ENCODE measurements around the gene CYB5A. TPM values are rescaled to one million over a fixed set of nuclear protein-coding genes. Genes with fewer than 3 reads are reported as not detected.

The CYB5A gene
- total and polyA plus RNA-seq, 9 of the 15 experiments (the other 6 are each of a cell fraction or from before 2014, with no cell fraction given): 11.9 to 22.6 (median 14.1) TPM

- POLR2A ChIA-PET: no interaction called here
- Histone ChIP-seq H3K79me2 (ENCODE audit: control insufficient read depth, insufficient read depth, low read length) (no peaks in the 10 kb centered on the region; the same call in 2 of the 3 replicates), H3K27ac (ENCODE audit: extremely low read depth, low read depth, low read length) (no peak overlapping the region), H3K9me3 (replicated peaks; ENCODE audit: control insufficient read depth, insufficient read depth, low read depth, low read length) (no peaks in the 10 kb centered on the region), H3K4me1 (replicated peaks in 1 of 2; ENCODE audit: control insufficient read depth in 2 of 2, insufficient read depth in 2 of 2, low read length in 2 of 2) (peaks cover 2 to 11% of the 10 kb centered on the region in 2 experiments; a peak in 3 of 5 replicates), H3K9ac (ENCODE audit: insufficient read depth in 1 of 2, low read depth in 2 of 2, low read length in 2 of 2) (no peak overlapping the region), H3K4me2 (ENCODE audit: insufficient read depth, low read length) (no peak overlapping the region), H3K27me3 (ENCODE audit: control insufficient read depth in 2 of 2, insufficient read depth in 2 of 2, low read length in 2 of 2) (no peaks in the 10 kb centered on the region), H3K36me3 (ENCODE audit: control insufficient read depth, insufficient read depth, low read length) (no peaks in the 10 kb centered on the region), H3K4me3 (no peak overlapping the region), H3K9me1 (ENCODE audit: control insufficient read depth, insufficient read depth, low read length) (no peaks in the 10 kb centered on the region), H4K20me1 (replicated peaks; ENCODE audit: control insufficient read depth, insufficient read depth, low read length) (no peaks in the 10 kb centered on the region), H2AFZ (ENCODE audit: low read depth, low read length) (no peak overlapping the region)
- no peak for FAIRE-seq
- CTCF ChIA-PET (ENCODE audit: low intra/inter-chr PET ratio): no interaction called here
- 60% methylated on average over 2 of the region's 2 CpGs for WGBS (ENCODE audit: insufficient coverage, low coverage, missing lambda C conversion rate)
- in situ Hi-C loops (cut with MboI): no loop called here
- DNase-seq (ENCODE audit: extremely low read depth in 1 of 4, low spot score in 3 of 4): no peak
- BruUV-seq (replicated peaks): no TSS peak
- TF ChIP-seq SMARCB1 (IDR thresholded peaks at IDR 0.05; ENCODE audit: insufficient read length, low read depth): no peak
- no peak for TF ChIP-seq BACH1 (tag; IDR thresholded peaks at IDR 0.05)
- TF ChIP-seq NUFIP1 (IDR thresholded peaks at IDR 0.05; ENCODE audit: partially characterized antibody): no peak
- no peak for TF ChIP-seq CHD1 (IDR thresholded peaks at IDR 0.05; ENCODE audit: low read length)
- no peak for TF ChIP-seq NFYB (IDR thresholded peaks at IDR 0.05; ENCODE audit: extremely low read depth, insufficient read length)
- no peak for TF ChIP-seq NELFE (IDR thresholded peaks at IDR 0.05; ENCODE audit: insufficient read depth, insufficient read length)
- TF ChIP-seq ZNF232 (CRISPR knock-in tag; IDR thresholded peaks at IDR 0.05): no peak
- no peak for TF ChIP-seq HMG20B (CRISPR knock-in tag; IDR thresholded peaks at IDR 0.05)
- TF ChIP-seq, protein P1, sequence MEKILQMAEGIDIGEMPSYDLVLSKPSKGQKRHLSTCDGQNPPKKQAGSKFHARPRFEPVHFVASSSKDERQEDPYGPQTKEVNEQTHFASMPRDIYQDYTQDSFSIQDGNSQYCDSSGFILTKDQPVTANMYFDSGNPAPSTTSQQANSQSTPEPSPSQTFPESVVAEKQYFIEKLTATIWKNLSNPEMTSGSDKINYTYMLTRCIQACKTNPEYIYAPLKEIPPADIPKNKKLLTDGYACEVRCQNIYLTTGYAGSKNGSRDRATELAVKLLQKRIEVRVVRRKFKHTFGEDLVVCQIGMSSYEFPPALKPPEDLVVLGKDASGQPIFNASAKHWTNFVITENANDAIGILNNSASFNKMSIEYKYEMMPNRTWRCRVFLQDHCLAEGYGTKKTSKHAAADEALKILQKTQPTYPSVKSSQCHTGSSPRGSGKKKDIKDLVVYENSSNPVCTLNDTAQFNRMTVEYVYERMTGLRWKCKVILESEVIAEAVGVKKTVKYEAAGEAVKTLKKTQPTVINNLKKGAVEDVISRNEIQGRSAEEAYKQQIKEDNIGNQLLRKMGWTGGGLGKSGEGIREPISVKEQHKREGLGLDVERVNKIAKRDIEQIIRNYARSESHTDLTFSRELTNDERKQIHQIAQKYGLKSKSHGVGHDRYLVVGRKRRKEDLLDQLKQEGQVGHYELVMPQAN (IDR thresholded peaks at IDR 0.05; ENCODE audit: borderline replicate concordance): no peak
- no peak for TF ChIP-seq SUPT5H (IDR thresholded peaks at IDR 0.05)
- TF ChIP-seq NCOA2 (IDR thresholded peaks at IDR 0.05; ENCODE audit: partially characterized antibody in 2 of 2): no peak
- TF ChIP-seq SOX6 (IDR thresholded peaks at IDR 0.05): no peak
- no peak for TF ChIP-seq PHF8 (IDR thresholded peaks at IDR 0.05; ENCODE audit: borderline replicate concordance, low read length)
- TF ChIP-seq ZNF830 (CRISPR knock-in tag; IDR thresholded peaks at IDR 0.05): no peak
- no peak for TF ChIP-seq ASH1L (IDR thresholded peaks at IDR 0.05; ENCODE audit: borderline replicate concordance, low read depth, partially characterized antibody)
- TF ChIP-seq MTA3 (IDR thresholded peaks at IDR 0.05; ENCODE audit: borderline replicate concordance): no peak
- TF ChIP-seq HCFC1 (IDR thresholded peaks at IDR 0.05; ENCODE audit: low read depth, low read length): no peak
- TF ChIP-seq, protein P2, sequence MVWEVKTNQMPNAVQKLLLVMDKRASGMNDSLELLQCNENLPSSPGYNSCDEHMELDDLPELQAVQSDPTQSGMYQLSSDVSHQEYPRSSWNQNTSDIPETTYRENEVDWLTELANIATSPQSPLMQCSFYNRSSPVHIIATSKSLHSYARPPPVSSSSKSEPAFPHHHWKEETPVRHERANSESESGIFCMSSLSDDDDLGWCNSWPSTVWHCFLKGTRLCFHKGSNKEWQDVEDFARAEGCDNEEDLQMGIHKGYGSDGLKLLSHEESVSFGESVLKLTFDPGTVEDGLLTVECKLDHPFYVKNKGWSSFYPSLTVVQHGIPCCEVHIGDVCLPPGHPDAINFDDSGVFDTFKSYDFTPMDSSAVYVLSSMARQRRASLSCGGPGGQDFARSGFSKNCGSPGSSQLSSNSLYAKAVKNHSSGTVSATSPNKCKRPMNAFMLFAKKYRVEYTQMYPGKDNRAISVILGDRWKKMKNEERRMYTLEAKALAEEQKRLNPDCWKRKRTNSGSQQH (CRISPR knock-in tag; IDR thresholded peaks at IDR 0.05): no peak
- TF ChIP-seq ARNT (IDR thresholded peaks at IDR 0.05): no peak
- TF ChIP-seq RAD21 (CRISPR knock-in tag; conservative IDR thresholded peaks at IDR 0.05 in 1 of 2, IDR thresholded peaks at IDR 0.05 in 1 of 2): no peak
- ATAC-seq: no peak
- intact Hi-C loops (cut with micrococcal nuclease): no loop called here
These were observed 4.9 kb downstream of the CYB5A start for GRCh38 chr18:74286856-74287255.
